ENCODE results near the gene EFL1.
A peak's percentile ranks its signal among the peaks of the same experiment; 100 is the strongest.
"Not testable (repeated sequence)": the region's sequence is repeated elsewhere in the genome, so short reads cannot be mapped to it uniquely, and the experiment has no call there.

The EFL1 gene

DNA sequence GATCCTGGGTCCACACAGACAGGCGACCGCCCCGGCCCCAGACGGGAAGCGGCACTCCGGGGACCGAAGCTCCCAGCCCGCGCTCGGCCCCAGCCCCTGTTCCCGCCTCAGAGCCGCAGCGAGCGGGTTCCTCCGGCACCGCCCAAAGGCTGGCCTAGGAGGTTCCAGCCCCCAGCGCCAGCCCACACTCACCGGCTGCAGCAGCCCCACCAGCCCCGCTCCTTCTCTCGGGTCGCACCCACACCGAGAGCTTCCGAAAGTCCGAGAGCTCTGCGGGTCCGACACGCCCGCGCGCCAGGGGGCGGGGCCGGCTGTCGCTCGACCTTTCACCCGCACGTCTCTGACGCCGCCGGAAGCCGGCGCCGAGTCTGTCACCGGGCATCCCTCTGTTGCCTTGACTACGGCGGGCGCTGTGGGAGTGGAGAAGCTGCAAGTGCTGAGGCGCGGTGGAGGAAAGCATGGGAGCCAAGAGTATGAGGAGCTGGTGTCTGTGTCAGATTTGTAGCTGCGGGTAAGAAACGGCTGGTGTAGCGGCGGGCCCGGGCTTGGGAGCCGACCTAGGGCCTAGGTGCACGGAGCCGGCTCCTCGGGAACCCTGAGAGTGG lies at the start of gene EFL1, which contains the start of gene SAXO2:
TSS of gene EFL1 (minus strand) at position 313 of the 605 bp plus-strand sequence. CDS start 956 bp downstream, outside the sequence.
TSS of gene SAXO2 (plus strand) at position 397 of the 605 bp plus-strand sequence. CDS start at position 459, 62 bp downstream.
- DNase-seq = peak; percentile 92 to 93

DNA sequence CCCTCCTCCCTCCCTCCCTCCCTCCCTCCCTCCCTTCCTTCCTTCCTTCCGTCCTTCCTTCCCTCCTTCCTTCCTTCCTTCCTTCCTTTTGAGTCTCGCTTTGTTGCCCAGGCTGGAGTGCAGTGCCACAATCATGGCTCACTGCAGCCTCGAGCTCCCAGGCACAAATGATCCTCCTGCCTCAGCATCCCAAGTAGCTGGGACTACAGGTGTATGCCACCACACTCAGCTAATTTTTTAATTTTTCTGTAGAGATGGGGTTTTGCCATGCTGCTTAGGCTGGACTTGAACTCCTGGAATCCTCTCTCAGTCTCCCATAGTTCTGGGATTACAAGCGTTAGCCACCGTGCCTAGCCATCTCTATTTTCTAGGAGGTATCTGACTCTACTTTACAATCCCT lies 48.8 kb upstream of the EFL1 start:
- DNase-seq = not testable (repeated sequence)

DNA sequence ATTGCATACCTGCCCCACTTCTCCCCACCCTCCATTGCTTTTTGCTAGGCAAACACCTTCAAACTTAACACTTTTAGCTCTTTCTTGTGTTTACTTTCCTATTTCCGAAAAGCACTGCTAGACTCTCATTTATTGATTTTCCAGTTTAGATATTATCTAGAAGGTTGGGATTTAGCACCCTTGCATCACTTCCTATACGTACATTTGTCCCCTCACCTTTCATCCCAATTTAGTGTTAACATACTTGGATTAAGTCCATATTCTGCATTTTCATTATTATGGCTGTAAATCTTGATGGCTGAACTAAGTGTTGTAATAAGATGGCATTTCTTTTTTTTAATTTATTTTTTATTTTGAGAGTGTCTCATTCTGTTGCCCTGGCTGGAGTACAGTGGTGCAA lies 47.3 kb upstream of the EFL1 start:
- no peak for DNase-seq

DNA sequence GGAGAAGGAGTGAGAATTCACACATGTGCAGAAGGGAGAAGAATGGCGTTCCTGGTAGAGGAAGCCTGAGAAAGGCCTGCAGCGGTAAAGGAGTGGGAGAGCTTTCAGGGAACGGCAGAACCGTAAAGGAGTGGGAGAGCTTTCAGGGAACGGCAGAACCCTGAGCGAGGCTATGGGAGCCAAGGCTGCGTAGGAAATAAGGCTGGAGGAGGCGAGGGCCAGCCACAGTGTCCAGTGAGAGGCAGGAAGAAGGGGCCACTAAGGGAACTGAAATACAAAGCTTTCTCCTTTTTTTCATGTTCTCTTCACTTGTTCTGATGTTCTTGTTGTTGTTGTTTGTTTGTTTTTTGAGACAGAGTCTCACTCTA lies 45.2 kb upstream of the EFL1 start:
- DNase-seq = no peak

DNA sequence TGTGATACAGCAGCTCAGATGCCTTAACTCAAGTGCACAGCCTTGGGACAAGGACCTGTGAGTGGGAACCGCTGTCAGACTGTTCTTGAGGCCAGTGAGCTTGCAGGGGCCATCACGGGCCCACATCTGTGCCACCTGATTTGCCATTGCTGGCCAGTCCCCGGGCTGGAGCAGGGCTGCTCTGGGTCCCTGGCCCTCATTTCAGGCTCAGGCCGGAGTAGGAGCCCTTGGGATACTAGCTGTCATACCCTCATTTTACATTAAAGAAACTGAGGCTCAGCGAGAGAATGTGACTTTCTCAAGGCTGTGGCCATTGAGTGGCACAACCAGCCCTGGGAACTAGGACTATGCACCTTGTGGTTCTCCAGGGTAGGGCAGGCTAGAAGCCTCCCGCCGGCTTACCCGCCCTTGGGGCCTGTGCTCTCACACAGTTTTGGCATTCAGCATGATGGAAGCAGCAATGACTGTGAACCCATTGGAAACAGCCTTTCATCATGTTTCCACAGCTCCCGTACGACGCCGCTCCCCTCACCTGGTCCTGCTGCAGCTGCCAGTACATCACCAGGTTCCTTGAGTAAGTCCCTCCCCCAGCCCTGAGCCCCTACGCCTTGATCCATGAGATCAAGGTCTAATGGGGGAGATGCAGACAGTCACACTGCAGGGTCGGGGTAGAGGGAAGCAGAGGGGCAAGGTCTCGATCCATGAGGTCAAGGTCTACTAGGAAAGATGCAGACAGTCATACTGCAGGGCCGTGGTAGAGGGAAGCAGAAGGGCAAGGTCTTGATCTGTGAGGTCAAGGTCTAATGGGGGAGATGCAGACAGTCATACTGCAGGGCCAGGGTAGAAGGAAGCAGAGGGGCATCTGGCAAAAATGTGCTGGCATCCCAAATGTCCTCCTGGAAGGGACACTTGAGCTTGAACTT lies 44.5 kb upstream of the EFL1 start:
- DNase-seq = no peak

DNA sequence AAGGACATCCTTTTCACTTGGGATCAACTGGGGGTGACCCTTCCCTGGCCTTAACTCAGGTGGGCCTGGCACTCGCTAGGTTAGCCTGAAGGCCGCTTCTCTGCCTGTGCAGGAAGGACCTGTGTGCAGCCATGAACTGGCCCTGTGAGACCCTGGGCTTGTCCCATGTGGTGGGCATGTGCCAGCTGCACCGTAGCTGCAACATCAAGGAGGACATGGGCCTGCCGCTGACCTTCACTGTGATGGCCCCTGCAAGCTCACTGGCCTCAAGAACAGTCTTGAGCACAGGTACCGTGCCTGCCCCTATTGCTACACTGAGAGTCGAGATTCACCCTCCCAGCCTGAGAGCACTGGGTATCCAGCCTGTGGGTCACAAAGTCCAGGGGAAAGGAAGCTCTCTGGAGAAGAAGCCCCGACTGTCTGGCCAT lies 43.1 kb upstream of the EFL1 start:
- no peak for DNase-seq

DNA sequence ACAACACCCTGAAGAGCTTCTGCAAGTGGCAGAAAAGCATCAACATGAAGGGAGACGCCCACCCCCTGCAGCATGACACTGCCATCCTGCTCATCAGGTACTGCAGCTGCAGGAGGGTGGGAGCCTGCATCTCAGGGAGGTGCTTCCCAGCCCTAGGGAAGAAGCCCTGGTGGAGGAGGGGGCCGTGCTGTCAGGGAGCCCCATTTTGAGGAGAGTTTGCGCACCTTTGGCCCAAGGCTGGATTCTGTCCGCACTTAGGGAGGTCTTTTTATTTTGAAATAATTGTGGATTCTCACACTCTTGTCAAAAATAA lies 42.2 kb upstream of the EFL1 start:
- DNase-seq = no peak

DNA sequence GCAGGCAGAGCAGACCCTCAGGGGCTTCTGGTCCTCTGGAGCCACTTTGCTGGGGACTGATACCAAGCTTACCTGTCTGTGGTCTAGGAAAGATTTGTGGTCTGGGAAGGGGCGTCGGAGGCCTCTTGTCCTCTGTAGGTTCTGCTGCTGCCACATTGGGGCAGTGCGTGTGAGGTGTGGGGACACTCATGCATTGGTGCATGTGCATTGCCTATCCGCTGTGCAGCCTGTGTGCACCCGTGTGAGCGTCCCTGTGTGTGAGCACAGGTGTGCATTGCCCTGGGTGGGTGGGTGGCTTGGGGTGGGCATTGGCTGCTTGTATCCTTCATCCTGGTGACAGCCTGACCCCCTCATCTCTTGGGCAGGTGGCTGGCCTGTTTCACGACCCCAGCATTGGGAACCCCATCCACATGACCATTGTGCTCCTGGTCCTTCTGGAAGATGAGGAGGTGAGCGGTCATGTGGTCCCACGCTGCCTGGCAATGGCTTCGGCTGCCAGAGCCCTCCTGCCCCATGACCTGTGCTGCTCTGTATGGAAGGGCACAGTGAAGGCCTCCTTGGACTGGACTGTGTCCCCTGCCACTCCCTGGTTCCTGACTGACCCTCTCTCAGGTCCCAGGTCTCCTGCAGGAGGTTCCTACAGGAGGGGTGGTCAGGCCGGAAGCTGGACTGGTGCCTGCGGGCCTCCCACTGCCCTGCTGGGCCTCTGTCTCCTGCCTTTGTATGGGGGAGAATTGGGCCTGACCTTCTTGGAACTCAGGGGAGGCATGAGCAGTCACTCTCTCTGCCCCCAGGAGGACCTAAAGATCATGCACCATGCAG lies 41.6 kb upstream of the EFL1 start:
- DNase-seq = no peak

DNA sequence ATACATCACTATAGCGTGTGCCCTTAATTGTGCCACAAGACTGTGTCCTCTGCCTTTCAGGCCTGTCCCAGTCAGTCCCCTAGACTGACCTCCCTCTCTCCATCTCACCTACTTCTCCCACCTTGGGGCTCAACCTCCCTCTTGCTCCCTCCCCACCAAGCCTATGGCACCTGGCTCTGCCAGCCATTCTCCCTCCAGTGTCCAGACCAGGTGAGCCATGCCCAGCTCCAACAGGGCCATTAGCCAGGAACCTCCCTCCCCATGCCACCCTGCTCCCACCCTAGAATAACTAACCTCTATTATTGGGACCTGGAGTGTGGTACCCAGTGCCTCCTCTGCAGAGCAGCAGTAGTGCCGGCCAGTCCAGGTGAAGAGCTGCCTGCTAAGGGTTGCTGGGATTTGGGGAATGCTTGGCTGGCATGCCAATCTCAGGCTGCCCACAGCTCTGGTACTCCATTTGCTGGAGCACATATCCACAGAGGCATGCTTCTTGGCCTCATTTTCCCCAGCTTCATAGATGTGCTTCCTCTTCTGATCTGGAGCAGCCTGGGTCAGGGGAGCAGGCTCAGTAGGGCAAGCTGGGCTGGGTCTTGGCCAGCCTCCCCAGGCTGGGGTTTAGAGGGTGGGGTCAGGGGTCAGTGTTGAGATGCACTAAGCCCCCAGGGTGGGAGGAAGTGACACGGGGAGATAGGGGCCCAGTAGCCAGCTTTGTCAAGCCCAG lies 38.9 kb upstream of the EFL1 start:
- DNase-seq = no peak

DNA sequence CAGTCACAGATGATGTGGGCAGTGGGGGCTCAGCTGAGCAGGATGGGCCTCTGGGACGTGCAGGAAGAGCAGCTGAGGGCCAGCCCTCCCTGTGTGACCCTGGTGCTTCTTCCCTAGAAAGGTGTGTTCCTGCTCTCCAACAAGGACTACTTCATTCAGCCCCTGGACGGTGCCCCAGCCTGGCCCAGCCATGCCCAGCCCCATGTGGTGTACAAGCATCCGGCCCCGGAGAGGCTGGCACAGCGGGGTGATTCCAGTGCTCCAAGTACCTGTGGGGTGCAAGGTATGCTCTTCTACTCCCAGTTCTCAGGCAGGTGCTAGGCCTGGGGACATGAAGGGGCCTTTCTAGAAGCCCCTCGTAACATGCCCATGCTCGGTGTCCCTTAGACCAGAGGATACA lies 38.3 kb upstream of the EFL1 start:
- DNase-seq = no peak

DNA sequence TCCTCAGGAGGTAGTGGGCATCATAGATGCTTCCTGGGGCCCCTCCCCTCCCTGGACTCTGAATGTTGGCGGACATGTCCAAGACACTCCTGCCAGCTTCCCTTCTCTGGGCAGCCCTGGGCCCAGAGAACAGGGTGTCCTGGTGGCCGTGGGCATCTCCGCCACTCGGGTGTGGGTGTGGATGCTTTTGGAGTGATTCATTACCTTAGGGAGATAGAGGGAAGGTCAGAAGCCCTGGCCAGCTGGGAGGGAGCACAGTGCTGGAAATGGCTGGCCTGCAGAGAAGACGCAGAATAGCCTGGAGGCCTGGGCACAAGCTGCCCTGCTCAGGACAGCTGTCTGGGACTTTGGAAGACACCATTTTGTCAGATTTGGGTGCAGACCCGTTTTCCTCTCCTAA lies 37.8 kb upstream of the EFL1 start:
- DNase-seq = not testable (repeated sequence)

DNA sequence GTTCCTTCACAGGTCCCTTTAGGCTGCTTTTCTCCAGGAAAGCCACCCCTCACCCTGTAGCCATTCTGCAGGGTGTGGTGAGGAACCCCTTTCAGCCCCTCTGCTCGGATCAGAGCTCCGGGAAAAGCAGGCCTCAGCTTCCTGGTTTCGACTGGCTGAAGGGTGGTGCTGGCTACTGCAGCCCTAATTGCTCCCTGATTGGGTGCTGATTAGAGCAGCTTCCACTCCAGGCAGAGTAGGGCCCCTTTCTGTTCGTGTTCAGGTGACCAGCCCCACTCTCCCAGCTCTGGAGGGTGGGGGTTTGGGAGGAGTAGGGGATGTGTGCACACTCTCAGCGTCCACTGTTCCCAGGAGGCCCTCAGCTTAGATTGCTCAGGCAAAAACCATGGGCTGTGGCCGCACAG lies 37.0 kb upstream of the EFL1 start:
- DNase-seq = not testable (repeated sequence)

DNA sequence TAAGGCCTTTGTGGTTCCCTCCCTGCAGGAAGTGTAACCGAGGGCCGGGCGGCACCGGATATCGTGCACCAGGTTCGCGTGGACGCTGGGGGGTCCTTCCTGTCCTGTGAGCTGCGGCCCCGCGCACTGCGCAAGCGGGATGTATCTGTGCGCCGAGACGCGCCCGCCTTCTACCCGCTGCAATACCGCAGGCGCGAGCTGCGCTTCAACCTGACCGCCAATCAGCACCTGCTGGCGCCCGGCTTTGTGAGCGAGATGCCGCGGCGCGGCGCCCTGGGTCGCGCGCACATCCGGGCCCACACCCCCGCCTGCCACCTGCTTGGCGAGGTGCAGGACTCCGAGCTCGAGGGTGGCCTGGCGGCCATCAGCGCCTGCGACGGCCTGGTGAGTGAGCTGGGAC lies 36.0 kb upstream of the EFL1 start:
- DNase-seq = no peak

DNA sequence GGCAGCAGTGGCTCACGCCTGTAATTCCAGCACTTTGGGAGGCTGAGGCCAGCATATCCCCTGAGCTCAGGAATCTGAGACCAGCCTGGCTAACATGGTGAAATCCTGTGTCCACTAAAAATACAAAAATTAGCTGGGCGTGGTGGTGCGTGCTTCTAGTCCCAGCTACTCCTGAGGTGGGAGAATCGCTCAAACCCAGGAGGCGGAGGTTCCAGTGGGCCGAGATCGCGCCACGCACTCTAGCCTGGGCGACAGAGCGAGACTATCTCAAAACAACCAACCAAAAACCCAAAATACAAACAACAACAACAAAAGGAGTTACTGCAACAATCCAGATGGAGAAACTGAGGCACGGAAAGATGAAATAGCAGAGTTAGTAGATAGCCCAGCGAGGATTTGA lies 35.5 kb upstream of the EFL1 start:
- no peak for DNase-seq

DNA sequence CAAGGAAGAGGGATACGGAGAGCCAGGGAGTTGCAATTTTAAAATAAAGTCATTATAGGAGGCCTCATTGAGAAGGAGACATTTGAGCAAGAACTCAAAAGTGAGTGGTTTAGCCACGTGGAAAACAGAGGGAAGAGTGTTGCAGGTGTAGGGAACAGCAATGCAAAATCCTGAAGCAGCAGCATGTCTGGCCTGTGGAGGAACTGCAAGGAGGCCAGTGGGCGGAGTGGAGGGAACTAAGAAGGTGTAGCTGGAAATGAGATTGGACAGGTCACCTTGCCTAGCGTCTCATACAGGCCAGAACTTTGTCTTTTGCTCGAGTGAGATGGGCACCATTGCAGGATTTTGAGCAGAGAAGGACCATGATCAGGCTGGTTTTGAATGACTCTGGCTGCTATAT lies 35.0 kb upstream of the EFL1 start:
- no peak for DNase-seq

DNA sequence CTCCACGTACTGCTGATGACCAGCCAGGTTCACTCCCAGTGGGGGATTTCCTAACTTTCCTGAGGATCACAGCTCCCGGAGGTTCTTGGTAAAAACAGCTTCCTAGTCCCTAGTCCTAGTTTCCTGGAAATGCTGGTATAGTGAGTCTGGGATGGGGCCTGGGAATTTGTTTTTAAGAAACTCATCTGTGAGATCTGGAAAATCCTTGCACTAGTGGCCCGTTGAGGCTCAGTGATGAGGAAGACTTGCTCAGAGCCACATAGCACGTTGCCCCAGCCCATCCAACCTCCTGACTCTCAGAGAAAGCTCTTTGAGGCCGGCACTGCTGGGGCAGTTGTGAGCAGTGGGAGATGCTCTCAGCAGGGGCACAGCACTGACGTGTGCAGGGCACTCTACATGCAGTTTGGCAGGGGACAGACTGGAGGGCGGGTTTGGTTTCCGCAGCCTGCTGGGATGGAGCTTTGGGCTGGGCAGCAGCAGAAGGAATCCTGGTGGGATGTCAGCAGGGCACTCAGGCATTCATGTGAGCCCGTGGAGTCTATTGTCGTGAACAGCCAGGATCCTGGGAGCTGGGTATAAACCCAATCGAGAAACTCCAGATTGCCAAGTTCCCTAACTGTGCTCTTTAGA lies 31.6 kb upstream of the EFL1 start:
- no peak for DNase-seq

DNA sequence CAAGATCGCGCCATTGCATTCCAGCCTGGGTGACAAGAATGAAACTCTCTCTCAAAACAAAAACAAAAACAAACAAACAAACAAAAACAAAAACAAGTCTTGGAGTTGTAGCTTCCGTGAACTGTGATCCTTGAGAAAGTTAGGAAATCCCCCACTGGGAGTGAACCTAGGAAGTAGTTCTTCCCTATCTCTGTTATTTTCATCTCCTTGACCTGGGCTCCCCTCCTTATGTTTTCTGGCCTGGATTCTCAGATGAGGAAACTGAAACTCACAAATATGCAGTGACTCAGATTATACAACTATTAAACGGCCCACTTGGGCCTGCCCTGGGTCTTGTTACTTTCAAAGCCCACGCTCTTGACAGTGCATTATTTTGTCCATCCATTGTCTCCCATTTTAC lies 29.7 kb upstream of the EFL1 start:
- peak; percentile 5 to 23 for DNase-seq

DNA sequence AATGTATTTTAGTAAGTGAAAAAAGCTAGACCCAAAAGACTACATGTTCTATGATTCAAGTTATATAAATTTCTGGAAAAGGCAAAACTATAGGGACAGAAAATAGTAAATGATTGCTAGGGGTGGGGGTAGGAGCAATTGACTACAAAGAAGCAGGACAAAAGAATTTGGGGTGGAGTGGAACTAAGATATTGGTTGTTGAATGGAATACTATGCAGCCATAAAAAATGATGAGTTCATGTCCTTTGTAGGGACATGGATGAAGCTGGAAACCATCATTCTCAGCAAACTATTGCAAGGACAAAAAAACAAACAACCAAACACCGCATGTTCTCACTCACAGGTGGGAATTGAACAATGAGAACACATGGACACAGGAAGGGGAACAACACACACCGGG lies 25.7 kb upstream of the EFL1 start:
- DNase-seq = not testable (repeated sequence)

DNA sequence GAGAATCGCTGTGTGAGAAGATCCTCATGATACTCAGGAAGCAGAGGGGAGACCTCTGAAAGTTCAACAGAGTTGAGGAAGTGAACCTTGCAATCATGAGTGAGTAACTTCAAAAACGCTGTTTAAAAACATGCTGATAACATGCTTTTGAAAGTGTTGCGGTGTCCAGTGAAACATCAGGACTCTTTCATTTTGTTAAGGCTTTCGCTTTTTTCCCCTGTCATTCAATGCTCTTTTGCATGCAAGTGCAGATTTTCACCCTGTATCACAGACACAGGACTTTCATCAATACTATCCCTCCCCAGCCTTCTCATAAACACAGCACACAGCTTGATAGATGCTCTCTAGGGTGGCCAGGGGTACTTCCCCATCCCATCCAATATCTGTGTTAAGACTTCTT lies 23.9 kb upstream of the EFL1 start:
- peak; percentile 5 to 31 for DNase-seq

DNA sequence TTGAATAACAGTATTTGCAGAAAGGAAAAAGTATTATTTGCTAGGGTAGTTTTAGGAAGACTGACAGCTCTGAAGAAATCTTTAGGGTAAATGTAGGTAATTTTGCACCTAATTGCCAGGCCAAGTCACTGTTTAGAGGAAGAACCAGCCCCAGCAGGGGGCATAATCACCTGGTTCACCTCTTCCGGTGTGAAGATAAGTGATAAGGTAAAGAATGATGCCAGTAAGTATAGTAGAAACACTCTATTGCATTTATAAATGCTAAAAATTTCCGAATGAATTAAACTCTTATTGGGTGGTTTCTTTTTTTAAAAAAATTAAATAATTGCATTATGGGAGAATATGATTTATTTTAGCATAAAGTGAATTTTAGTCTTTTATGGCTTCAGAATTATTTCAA lies 21.8 kb upstream of the EFL1 start:
- DNase-seq = not testable (repeated sequence)

DNA sequence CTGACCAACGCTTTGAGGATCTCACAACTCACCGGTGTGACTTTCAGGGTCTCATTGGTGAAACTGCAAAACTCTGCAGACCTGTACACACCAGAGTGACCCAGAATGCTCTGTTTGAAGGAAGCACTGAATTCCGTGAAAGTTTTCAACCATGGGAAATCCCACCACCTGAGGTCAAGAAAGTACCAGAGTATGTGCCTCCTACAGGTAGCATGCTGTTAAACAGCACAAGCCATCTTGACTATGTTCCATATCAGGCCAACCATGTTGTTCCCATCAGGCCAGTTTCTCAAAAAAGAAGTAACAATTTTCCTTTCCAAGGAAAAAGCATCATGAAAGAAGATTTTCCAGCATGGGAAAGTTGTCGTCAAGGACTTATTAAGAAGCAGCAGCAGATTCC lies 19.9 kb upstream of the EFL1 start:
- not testable (repeated sequence) for DNase-seq

DNA sequence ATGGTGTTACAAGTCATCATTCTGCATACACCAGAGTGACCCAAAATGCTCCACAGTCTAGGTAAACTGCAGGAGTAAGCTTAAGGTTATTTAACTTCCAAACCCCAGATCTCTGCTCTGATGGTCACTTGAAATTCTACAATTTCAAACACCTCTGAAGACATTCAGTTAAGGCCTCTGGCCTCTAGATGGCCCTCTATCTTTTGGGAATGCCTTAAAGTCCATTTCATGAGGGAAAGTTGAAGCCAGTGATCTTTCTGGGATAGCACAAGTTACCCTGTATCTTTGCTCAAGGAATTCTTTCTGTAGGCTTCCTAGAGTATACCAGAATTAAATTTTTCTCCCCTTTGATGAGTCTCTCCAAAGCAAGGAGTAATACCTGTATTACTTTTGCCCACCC lies 18.7 kb upstream of the EFL1 start:
- not testable (repeated sequence) for DNase-seq

All from inflammatory macrophage treated with lipopolysaccharide for 1 hour (primary cell).